Peyer's patch (tissue), 4 donors: ENCODE data around the gene RASAL3.

Experiments used
- CTCF ChIP-seq, 6 experiments: fragments of 450-650 bp in 4 of 6; fragments of 200-600 bp in 2 of 6; sonication (generic) in 1 of 6; IDR thresholded peaks; one replicate each; pipeline ENCODE4 v1.5.1; 2017 to 2019; ENCODE audit warnings: antibody characterized with exemption in 6 of 6, mild to moderate bottlenecking in 3 of 6, moderate library complexity in 1 of 6
- POLR2A ChIP-seq, 2 donors: fragments of 450-650 bp; IDR thresholded peaks; one replicate each; pipeline ENCODE4 v1.5.1; 2017; ENCODE audit warnings: antibody characterized with exemption in 2 of 2, mild to moderate bottlenecking in 2 of 2, moderate library complexity in 2 of 2

DNA sequence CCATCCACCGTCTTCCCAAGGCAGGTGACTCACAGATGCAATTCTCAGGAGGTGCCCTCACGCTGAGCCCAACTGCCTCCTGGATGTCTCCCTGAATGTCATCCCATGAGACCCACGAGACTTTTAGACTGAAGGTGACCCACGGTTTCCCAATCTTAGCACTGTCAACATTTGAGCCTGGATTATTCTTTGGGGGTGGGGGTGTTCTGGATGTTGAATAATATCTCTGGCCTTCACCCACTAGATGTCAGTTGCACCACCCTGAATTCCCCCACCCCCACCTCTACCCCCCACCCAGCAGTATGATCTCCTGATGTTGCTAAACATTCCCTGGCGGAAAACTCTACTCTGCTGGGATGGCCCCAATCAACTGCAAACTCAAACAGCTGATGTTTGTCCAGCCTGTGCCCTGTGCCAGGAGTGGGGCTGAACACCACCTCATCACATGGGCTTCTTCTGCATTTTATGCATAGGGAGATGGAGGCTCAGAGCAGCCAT is 41.8 kb upstream of the RASAL3 start:
- TF ChIP-seq CTCF (IDR thresholded peaks at IDR 0.05) = no peak
- TF ChIP-seq POLR2A (IDR thresholded peaks at IDR 0.05) = no peak
